ENCODE results near the gene OXGR1.

The OXGR1 gene

GRCh38 chr13:96958286-96958891 lies 35.9 kb downstream of the OXGR1 start:
- DNase-seq = peak in 1 of 2 experiments; percentile 6

GRCh38 chr13:96952595-96952994 lies 41.7 kb downstream of the OXGR1 start:
- no peak for DNase-seq

DNA sequence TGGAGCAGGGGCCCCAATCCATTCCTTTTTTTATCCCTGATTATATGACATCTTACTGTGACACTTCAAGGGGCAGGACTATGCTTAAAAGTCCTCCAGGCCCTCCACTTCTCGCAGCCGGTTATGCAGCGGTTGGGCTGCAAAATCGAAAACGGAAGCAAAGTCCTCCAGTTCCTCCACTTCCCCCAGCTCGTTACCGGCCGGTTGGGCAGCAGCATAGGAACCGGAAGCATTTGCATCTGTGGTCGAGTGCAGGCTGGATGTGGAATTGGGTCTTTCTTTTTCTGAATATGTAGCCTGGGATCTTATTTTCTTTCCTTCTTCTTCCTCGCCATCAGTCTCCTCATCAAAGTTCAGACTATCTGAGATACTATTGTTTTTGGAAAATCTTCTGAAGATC lies 46.1 kb downstream of the OXGR1 start:
- no peak for DNase-seq

GRCh38 chr13:96947343-96947910 lies 46.8 kb downstream of the OXGR1 start:
- no peak for DNase-seq

- no peak for DNase-seq
These were observed 47.5 kb downstream of the OXGR1 start for GRCh38 chr13:96946709-96947311.

GRCh38 chr13:96940961-96941360 lies 53.3 kb downstream of the OXGR1 start:
- no peak for DNase-seq

- DNase-seq = no peak
These were observed 58.4 kb downstream of the OXGR1 start for GRCh38 chr13:96935901-96936300.

Data from NCI-H446 (cell line).